Tibial artery (tissue), 4 donors: ENCODE results near the gene ERC2.

Experiments
- DNase-seq, 2 donors: peaks; one replicate each; pipeline ENCODE4 v3.0.0-alpha.2; 2019
- H3K27ac ChIP-seq, 2 donors: fragments of 200-600 bp; sonication (generic) in 1 of 2; 1 replicate in 1 of 2; 2 replicates in 1 of 2; pipeline ENCODE4 v1.5.1; 2018 to 2019; ENCODE audit warnings: mild to moderate bottlenecking in 1 of 2
- H3K27me3 ChIP-seq, 2 donors: fragments of 200-600 bp; sonication (generic) in 1 of 2; one replicate each; pipeline versions ENCODE4 v1.5.1 to v1.6.0; 2016 to 2019
- H3K36me3 ChIP-seq, 3 donors: fragments of 200-600 bp; sonication (generic) in 2 of 3; one replicate each; pipeline ENCODE4 v1.5.1; 2016 to 2019; ENCODE audit warnings: mild to moderate bottlenecking in 2 of 3
- H3K4me1 ChIP-seq, 4 donors: fragments of 200-600 bp; sonication (generic) in 2 of 4; 1 replicate in 3 of 4; 2 replicates in 1 of 4; pipeline ENCODE4 v1.5.1; 2016 to 2019
- H3K4me3 ChIP-seq, 2 donors: fragments of 200-600 bp; sonication (generic) in 1 of 2; 1 replicate in 1 of 2; 2 replicates in 1 of 2; pipeline ENCODE4 v1.5.1; 2018 to 2019; ENCODE audit warnings: mild to moderate bottlenecking in 2 of 2
- H3K9me3 ChIP-seq, 3 donors: fragments of 200-600 bp; sonication (generic) in 1 of 3; one replicate each; pipeline ENCODE4 v1.5.1; 2016 to 2019
- intact Hi-C: fragments of 100-400 bp; cut with DNase I; formaldehyde crosslinking; loops from one replicate; pipeline ENCODE4 v1.15.0; 2023; ENCODE audit warnings: low total_unique reads
- TF ChIP-seq, protein P1 (sequence below), 2 experiments: fragments of 200-600 bp in 1 of 2; fragments of 450-650 bp in 1 of 2; IDR thresholded peaks; one replicate each; pipeline ENCODE4 v1.5.1; 2017 to 2019; ENCODE audit warnings: antibody characterized with exemption in 2 of 2, mild to moderate bottlenecking in 1 of 2, moderate library complexity in 1 of 2

The ERC2 gene

DNA sequence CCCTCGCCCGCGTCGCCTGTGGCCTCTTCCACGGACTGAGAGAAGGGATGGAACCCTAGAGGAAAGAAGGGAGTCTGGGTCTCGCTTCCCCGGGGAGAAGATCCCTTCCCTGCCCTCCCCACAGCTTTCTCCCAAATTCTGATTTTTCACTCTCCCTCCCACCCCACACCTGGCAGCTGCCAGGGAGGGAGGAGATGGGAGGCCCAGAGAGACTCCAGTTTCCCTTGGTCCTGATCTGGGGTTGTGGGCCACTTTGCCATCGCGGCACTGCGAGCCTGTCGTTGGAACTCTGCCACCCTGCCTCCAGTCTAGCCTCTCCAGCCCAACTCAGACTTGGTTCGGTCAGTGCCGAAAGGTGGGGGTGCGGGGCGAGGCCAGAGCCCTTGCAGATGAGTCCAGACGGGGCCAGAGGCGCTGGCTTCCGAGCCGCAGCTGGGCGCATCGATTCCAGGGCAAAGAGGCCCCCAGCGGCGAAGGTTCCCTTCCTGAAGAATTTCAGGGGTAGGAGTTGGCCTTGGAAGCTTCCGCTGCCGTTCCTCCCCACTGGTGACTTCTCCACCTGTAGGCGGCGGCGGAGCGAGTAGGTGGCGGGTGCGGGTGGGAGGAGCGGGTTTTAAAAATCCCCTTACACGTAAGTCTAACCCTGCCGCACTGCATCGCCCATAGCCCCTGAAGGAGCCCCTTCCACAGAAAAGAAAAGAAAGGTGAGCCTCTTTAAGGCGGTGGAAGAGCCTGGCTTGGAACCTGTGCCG is 986.3 kb downstream of the ERC2 start:
- TF ChIP-seq, protein P1, sequence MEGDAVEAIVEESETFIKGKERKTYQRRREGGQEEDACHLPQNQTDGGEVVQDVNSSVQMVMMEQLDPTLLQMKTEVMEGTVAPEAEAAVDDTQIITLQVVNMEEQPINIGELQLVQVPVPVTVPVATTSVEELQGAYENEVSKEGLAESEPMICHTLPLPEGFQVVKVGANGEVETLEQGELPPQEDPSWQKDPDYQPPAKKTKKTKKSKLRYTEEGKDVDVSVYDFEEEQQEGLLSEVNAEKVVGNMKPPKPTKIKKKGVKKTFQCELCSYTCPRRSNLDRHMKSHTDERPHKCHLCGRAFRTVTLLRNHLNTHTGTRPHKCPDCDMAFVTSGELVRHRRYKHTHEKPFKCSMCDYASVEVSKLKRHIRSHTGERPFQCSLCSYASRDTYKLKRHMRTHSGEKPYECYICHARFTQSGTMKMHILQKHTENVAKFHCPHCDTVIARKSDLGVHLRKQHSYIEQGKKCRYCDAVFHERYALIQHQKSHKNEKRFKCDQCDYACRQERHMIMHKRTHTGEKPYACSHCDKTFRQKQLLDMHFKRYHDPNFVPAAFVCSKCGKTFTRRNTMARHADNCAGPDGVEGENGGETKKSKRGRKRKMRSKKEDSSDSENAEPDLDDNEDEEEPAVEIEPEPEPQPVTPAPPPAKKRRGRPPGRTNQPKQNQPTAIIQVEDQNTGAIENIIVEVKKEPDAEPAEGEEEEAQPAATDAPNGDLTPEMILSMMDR (IDR thresholded peaks at IDR 0.05): no peak
- intact Hi-C loops: no loop called here
- no peaks in the 10 kb centered on the region for H3K36me3 ChIP-seq
- H3K27ac ChIP-seq: no peak overlapping the region
- peaks cover 0 to 46% (median 33%) of the 10 kb centered on the region in 4 donors for H3K4me1 ChIP-seq
- DNase-seq: no peak
- H3K4me3 ChIP-seq: peak overlapping the region; percentile 2 to 8
- no peaks in the 10 kb centered on the region for H3K9me3 ChIP-seq
- peaks cover 0 to 89% of the 10 kb centered on the region in 2 donors for H3K27me3 ChIP-seq

DNA sequence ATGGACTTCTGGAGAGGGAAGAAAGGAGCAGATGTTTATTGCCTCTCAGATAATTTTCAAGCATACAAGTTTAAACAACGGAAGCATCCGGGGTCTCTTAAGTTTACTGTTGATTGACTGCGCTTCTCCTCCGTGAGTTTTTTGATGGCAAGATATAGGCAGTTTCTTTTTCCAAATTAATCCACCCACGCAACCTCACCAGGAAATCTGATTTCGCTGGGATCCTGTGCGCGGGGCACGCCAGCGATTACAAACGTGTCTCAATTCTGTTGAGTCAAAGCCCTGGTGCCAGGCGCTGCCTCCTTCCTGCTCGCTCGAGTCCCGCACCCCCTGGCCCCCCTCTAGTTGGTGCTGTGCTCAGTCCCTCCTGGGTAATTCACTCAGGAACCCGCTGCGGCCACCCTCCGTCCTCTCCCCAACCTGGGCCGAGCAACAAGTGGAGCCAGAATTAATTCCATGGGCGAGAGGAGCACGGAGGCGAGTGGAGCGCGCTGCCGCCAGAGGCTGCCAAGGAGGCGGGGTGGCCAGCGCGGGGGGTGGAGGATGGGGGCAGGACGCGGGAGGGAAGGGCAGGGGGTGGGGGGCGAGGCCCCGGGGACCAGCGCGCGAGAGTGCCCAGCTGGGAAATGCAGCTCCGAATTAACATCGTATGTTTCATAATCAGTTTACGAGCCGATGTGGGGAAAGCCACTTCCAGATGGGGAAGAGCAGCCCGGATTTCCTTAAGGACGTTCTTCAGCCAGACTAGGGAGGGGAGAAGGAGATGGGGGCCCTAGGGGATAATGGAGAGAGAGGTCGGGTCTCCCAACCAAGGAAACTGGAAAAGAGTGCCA is 987.1 kb downstream of the ERC2 start:
- no peaks in the 10 kb centered on the region for H3K9me3 ChIP-seq
- intact Hi-C loops: no loop called here
- TF ChIP-seq, protein P1 (IDR thresholded peaks at IDR 0.05): no peak
- H3K36me3 ChIP-seq: no peaks in the 10 kb centered on the region
- H3K4me3 ChIP-seq: peak overlapping the region; percentile 2 to 8
- no peak for DNase-seq
- no peak overlapping the region for H3K27ac ChIP-seq
- peaks cover 0 to 83% of the 10 kb centered on the region in 2 donors for H3K27me3 ChIP-seq
- peaks cover 0 to 38% (median 27%) of the 10 kb centered on the region in 4 donors for H3K4me1 ChIP-seq

DNA sequence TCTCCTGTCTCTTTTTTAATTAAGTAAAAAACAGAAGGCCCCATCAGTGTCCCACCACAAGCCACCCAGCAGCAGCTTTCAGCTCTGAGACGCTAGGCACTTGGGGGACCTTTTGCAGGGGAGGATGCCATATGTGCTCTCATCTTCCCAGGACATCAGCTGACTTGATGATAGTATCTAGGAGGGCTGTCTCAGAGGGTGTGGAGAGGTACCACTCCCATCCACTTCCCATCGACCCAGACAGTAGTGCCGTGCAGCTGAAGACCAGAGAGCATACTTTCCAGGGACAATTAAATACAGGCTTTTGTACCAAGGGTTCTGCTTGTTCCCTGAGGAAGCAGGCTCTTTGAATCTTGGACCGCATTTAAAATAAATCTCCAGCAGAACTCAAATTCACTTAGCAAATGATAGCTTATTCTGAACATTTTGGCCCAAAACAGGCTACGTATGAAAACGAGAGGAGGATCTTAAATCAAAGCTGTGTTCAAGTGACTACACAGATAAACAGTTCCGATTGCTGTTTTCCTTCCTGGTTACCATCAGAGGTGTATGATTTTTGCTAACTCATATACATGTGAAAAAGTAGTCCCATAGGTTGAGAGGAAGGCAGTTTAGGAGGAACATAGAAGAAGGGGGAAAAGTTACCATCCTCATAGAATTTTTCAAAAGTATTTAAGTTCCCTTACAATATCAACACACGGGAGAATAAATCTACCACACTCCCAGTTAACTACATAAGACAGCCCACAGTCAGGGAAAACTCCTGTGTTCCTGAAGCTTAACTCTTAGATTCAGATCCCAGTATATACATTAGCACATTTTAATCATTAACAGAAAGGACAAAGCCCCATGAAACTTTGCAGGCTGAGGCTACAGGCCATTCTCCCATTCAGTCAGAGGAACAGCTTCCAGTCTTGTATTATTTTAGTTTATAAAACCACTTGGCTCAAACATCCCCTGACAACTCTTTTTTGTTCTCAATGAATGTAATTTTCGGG is 990.7 kb downstream of the ERC2 start:
- TF ChIP-seq, protein P1 (IDR thresholded peaks at IDR 0.05): no peak
- intact Hi-C loops: no loop called here
- H3K27me3 ChIP-seq: peaks cover 0 to 54% of the 10 kb centered on the region in 2 donors
- peaks cover 0 to 20% (median 15%) of the 10 kb centered on the region in 4 donors for H3K4me1 ChIP-seq
- no peak overlapping the region for H3K4me3 ChIP-seq
- no peak overlapping the region for H3K27ac ChIP-seq
- H3K9me3 ChIP-seq: no peaks in the 10 kb centered on the region
- H3K36me3 ChIP-seq: no peaks in the 10 kb centered on the region
- no peak for DNase-seq

DNA sequence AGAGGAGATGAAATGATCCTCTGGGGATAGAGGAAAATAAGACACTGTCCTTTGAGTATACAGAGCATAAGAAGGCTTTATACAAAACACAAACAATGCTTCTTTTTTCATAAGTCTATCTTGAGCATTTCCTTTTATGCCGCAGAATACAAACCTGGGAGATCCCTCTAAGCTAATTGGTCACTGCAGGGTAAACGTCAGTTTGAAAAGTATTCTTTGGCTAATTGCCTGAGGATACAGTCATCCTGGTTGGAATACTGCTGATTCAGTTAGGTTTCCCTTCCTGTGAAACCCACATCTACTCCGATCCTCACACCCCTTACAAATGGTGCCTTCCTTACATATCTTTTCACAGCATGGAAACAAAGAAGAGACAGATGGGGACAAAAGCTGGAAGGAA is 991.8 kb downstream of the ERC2 start:
- H3K4me1 ChIP-seq: peaks cover 0 to 9% (median 6%) of the 10 kb centered on the region in 4 donors
- no peaks in the 10 kb centered on the region for H3K9me3 ChIP-seq
- TF ChIP-seq, protein P1 (IDR thresholded peaks at IDR 0.05): no peak
- no peak overlapping the region for H3K27ac ChIP-seq
- intact Hi-C loops: no loop called here
- no peak for DNase-seq
- no peaks in the 10 kb centered on the region for H3K36me3 ChIP-seq
- peaks cover 0 to 45% of the 10 kb centered on the region in 2 donors for H3K27me3 ChIP-seq
- H3K4me3 ChIP-seq: no peak overlapping the region

DNA sequence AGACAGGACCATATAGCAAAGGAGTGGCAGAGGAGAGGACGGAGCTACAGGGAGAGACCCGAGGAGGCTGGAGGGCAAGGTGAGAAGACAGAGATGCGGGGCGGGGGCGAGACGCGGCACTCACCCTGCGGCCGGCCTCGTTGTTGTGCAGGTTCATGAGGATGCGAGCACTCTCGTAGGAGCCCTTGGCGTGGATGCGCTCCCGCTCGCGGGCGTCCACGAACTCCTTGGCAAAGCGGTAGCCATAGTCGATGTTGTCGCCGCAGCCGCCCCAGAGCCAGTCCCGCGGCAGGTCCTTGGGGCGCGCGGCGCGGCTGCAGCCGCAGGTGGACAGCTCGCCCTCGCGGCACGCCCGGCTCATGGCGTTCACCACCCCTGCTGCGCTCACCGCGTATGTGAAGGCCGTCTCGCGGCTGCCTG is 994.0 kb downstream of the ERC2 start:
- Histone ChIP-seq H3K27me3 (peaks cover 0 to 29% of the 10 kb centered on the region in 2 donors), H3K4me3 (no peak overlapping the region), H3K36me3 (peaks cover 0 to 5% (median 0%) of the 10 kb centered on the region in 3 donors), H3K4me1 (no peaks in the 10 kb centered on the region), H3K9me3 (no peaks in the 10 kb centered on the region), H3K27ac (no peak overlapping the region)
- DNase-seq: no peak
- TF ChIP-seq, protein P1 (IDR thresholded peaks at IDR 0.05): no peak
- intact Hi-C loops: no loop called here
